HG02588 (cell line): Measurements from ENCODE around the gene GABRG2.

Experiments
- ATAC-seq: cut with Tn5 transposase; IDR thresholded peaks from one replicate; pipeline ENCODE4 v1.9.1; 2021; ENCODE audit warnings: mild to moderate bottlenecking, moderate library complexity; ENCODE audit not compliant: unreplicated experiment

The GABRG2 gene

GRCh38 chr5:162189719-162190118 lies 122.1 kb downstream of the GABRG2 start:
- ATAC-seq: no peak

- no peak for ATAC-seq
Observed at GRCh38 chr5:162193012-162193411, 125.4 kb downstream of the GABRG2 start.

- ATAC-seq: no peak
Observed at GRCh38 chr5:162196351-162196750, 128.8 kb downstream of the GABRG2 start.

- no peak for ATAC-seq
Observed at GRCh38 chr5:162202285-162202880, 134.8 kb downstream of the GABRG2 start.
